Mesendoderm (in vitro differentiated cells): ENCODE data around the gene ANO9.
"Not testable (repeated sequence)": the region's sequence is repeated elsewhere in the genome, so short reads cannot be mapped to it uniquely, and the experiment has no call there.

Experiments used
- DNase-seq: peaks from one replicate; pipeline ENCODE4 v3.0.0; 2013
- H2AK5ac ChIP-seq: 2 replicates; pipeline ENCODE4 v1.6.1; 2013; ENCODE audit warnings: low read length, inconsistent platforms
- H2BK120ac ChIP-seq: 2 replicates; pipeline ENCODE4 v1.6.1; 2013; ENCODE audit warnings: low read depth, mild to moderate bottlenecking, low read length, moderate library complexity, mixed read lengths
- H2BK15ac ChIP-seq: replicated peaks from 2 replicates; pipeline ENCODE4 v1.6.1; 2013; ENCODE audit warnings: low read depth, mild to moderate bottlenecking, moderate library complexity
- H2BK5ac ChIP-seq: 2 replicates; pipeline ENCODE4 v1.6.1; 2013; ENCODE audit warnings: low read length, inconsistent platforms
- H3K18ac ChIP-seq: 2 replicates; pipeline ENCODE4 v1.6.1; 2013; ENCODE audit warnings: mild to moderate bottlenecking, low read length, mixed read lengths
- H3K23ac ChIP-seq: one replicate; pipeline ENCODE4 v1.6.1; 2013; ENCODE audit warnings: low read length
- H3K27ac ChIP-seq: 2 replicates; pipeline ENCODE4 v1.5.1; 2013; ENCODE audit warnings: low read depth, mild to moderate bottlenecking, inconsistent platforms, low read length, moderate library complexity
- H3K27me3 ChIP-seq: 2 replicates; pipeline ENCODE4 v1.6.1; 2013; ENCODE audit warnings: low read length, control low read depth, mild to moderate bottlenecking, inconsistent platforms; ENCODE audit not compliant: insufficient read depth, poor library complexity
- H3K36me3 ChIP-seq: 2 replicates; pipeline ENCODE4 v1.6.1; 2013; ENCODE audit warnings: low read length, inconsistent platforms; ENCODE audit not compliant: control insufficient read depth, insufficient read depth
- H3K4ac ChIP-seq: one replicate; pipeline ENCODE4 v1.6.1; 2013; ENCODE audit warnings: low read depth, mild to moderate bottlenecking, low read length, moderate library complexity
- H3K4me1 ChIP-seq: 2 replicates; pipeline ENCODE4 v1.6.1; 2013; ENCODE audit warnings: low read depth, low read length, inconsistent platforms; ENCODE audit not compliant: control insufficient read depth
- H3K4me2 ChIP-seq: 2 replicates; pipeline ENCODE4 v1.6.1; 2013; ENCODE audit warnings: low read length
- H3K4me3 ChIP-seq: 2 replicates; pipeline ENCODE4 v1.5.1; 2013; ENCODE audit warnings: mild to moderate bottlenecking, low read length
- H3K56ac ChIP-seq: one replicate; pipeline ENCODE4 v1.6.1; 2013; ENCODE audit warnings: low read length
- H3K79me1 ChIP-seq: 2 replicates; pipeline ENCODE4 v1.6.1; 2013; ENCODE audit warnings: low read length, inconsistent platforms
- H3K79me2 ChIP-seq: 2 replicates; pipeline ENCODE4 v1.6.1; 2013; ENCODE audit warnings: mild to moderate bottlenecking, low read length; ENCODE audit not compliant: control insufficient read depth, insufficient read depth
- H3K9ac ChIP-seq: 2 replicates; pipeline ENCODE4 v1.6.1; 2013; ENCODE audit warnings: low read length, inconsistent platforms
- H4K5ac ChIP-seq: one replicate; pipeline ENCODE4 v1.6.1; 2013; ENCODE audit warnings: low read length
- H4K8ac ChIP-seq: one replicate; pipeline ENCODE4 v1.6.1; 2013; ENCODE audit warnings: low read depth, mild to moderate bottlenecking, control low read depth, low read length, moderate library complexity
- WGBS: extraction: QIAGEN DNeasy Blood & Tissue Kit; methylation state at CpG from one replicate; pipeline ENCODE4 v1.1.7; 2013; ENCODE audit warnings: low lambda C conversion rate, missing lambda C conversion rate; ENCODE audit not compliant: insufficient coverage; ENCODE audit errors: extremely low coverage; 5-methylcytosine and 5-hydroxymethylcytosine counted together

The ANO9 gene

GRCh38 chr11:426851-427250, 15.0 kb downstream of the ANO9 start:
- Histone ChIP-seq H3K79me2 (no peaks in the 10 kb centered on the region), H3K4me1 (no peaks in the 10 kb centered on the region), H4K8ac (no peak overlapping the region), H3K9ac (no peak overlapping the region), H3K27ac (no peak overlapping the region), H3K4me2 (no peak overlapping the region), H3K23ac (no peak overlapping the region), H2BK5ac (no peak overlapping the region), H4K5ac (no peak overlapping the region), H3K56ac (no peak overlapping the region), H3K18ac (no peak overlapping the region), H3K27me3 (no peaks in the 10 kb centered on the region), H2BK15ac (no peak overlapping the region), H3K79me1 (no peaks in the 10 kb centered on the region), H2BK120ac (no peak overlapping the region), H3K4ac (no peak overlapping the region), H3K36me3 (no peaks in the 10 kb centered on the region), H2AK5ac (no peak overlapping the region), H3K4me3 (no peak overlapping the region)
- WGBS, result no CpG with 5 or more reads among the region's 8 CpGs
- no peak for DNase-seq

GRCh38 chr11:425301-425700, 16.5 kb downstream of the ANO9 start:
- Histone ChIP-seq H2AK5ac (no peak overlapping the region), H3K9ac (no peak overlapping the region), H3K4ac (no peak overlapping the region), H3K56ac (no peak overlapping the region), H4K5ac (no peak overlapping the region), H3K79me2 (no peaks in the 10 kb centered on the region), H3K4me3 (no peak overlapping the region), H3K23ac (no peak overlapping the region), H3K36me3 (no peaks in the 10 kb centered on the region), H3K27ac (no peak overlapping the region), H2BK15ac (no peak overlapping the region), H4K8ac (no peak overlapping the region), H2BK120ac (no peak overlapping the region), H3K18ac (no peak overlapping the region), H3K27me3 (no peaks in the 10 kb centered on the region), H3K4me1 (no peaks in the 10 kb centered on the region), H3K79me1 (no peaks in the 10 kb centered on the region), H3K4me2 (no peak overlapping the region), H2BK5ac (no peak overlapping the region)
- DNase-seq, result no peak
- WGBS, result no CpG with 5 or more reads among the region's 4 CpGs

- not testable (repeated sequence) for H4K8ac ChIP-seq, H2AK5ac ChIP-seq, DNase-seq, H3K4ac ChIP-seq, H3K79me1 ChIP-seq, H3K79me2 ChIP-seq, H3K4me2 ChIP-seq, H3K18ac ChIP-seq, H3K4me1 ChIP-seq, H3K9ac ChIP-seq, H3K23ac ChIP-seq, H3K27me3 ChIP-seq, H3K27ac ChIP-seq, H3K56ac ChIP-seq, H2BK120ac ChIP-seq, H2BK5ac ChIP-seq, H2BK15ac ChIP-seq, H3K4me3 ChIP-seq, H4K5ac ChIP-seq, H3K36me3 ChIP-seq
- WGBS, result no CpG with 5 or more reads among the region's 45 CpGs
Observed at GRCh38 chr11:424766-425165, 17.0 kb downstream of the ANO9 start.

- H3K79me1 ChIP-seq, result no peaks in the 10 kb centered on the region
- H2AK5ac ChIP-seq, result no peak overlapping the region
- no peak overlapping the region for H2BK120ac ChIP-seq
- no peak overlapping the region for H3K4me3 ChIP-seq
- no peak overlapping the region for H2BK5ac ChIP-seq
- no peak overlapping the region for H3K56ac ChIP-seq
- no peak overlapping the region for H4K5ac ChIP-seq
- no peak overlapping the region for H3K23ac ChIP-seq
- H3K4me1 ChIP-seq, result no peaks in the 10 kb centered on the region
- no CpG with 5 or more reads among the region's 4 CpGs for WGBS
- H3K27me3 ChIP-seq, result no peaks in the 10 kb centered on the region
- H3K9ac ChIP-seq, result no peak overlapping the region
- H3K79me2 ChIP-seq, result no peaks in the 10 kb centered on the region
- no peak overlapping the region for H3K4me2 ChIP-seq
- H3K4ac ChIP-seq, result no peak overlapping the region
- no peak overlapping the region for H4K8ac ChIP-seq
- H2BK15ac ChIP-seq, result no peak overlapping the region
- H3K27ac ChIP-seq, result no peak overlapping the region
- H3K18ac ChIP-seq, result no peak overlapping the region
- DNase-seq, result no peak
- no peaks in the 10 kb centered on the region for H3K36me3 ChIP-seq
Observed at GRCh38 chr11:424232-424631, 17.6 kb downstream of the ANO9 start.

GRCh38 chr11:422249-422656, 19.6 kb downstream of the ANO9 start:
- Histone ChIP-seq H3K79me2 (no peaks in the 10 kb centered on the region), H4K5ac (no peak overlapping the region), H3K4me3 (no peak overlapping the region), H3K4me1 (no peaks in the 10 kb centered on the region), H2BK15ac (no peak overlapping the region), H3K36me3 (no peaks in the 10 kb centered on the region), H3K27me3 (no peaks in the 10 kb centered on the region), H3K4me2 (no peak overlapping the region), H4K8ac (no peak overlapping the region), H2AK5ac (no peak overlapping the region), H3K56ac (no peak overlapping the region), H3K27ac (no peak overlapping the region), H3K18ac (no peak overlapping the region), H3K9ac (no peak overlapping the region), H2BK120ac (no peak overlapping the region), H3K23ac (no peak overlapping the region), H2BK5ac (no peak overlapping the region), H3K4ac (no peak overlapping the region), H3K79me1 (no peaks in the 10 kb centered on the region)
- peak; percentile 73 for DNase-seq
- no CpG with 5 or more reads among the region's 10 CpGs for WGBS

- WGBS, result no CpG with 5 or more reads among the region's 21 CpGs
- H3K27me3 ChIP-seq, result no peaks in the 10 kb centered on the region
Observed at GRCh38 chr11:420911-421321, 20.9 kb downstream of the ANO9 start.

More at GRCh38 chr11:420911-421321, 20.9 kb downstream of the ANO9 start:
- no peak overlapping the region for H3K27ac ChIP-seq
- H3K56ac ChIP-seq, result no peak overlapping the region
- H3K79me1 ChIP-seq, result no peaks in the 10 kb centered on the region
- no peak overlapping the region for H3K18ac ChIP-seq
- no peaks in the 10 kb centered on the region for H3K79me2 ChIP-seq
- no peaks in the 10 kb centered on the region for H3K36me3 ChIP-seq
- H3K4me3 ChIP-seq, result no peak overlapping the region
- no peak overlapping the region for H4K8ac ChIP-seq
- H3K4ac ChIP-seq, result no peak overlapping the region
- no peak overlapping the region for H2BK15ac ChIP-seq
- no peaks in the 10 kb centered on the region for H3K4me1 ChIP-seq
- H4K5ac ChIP-seq, result no peak overlapping the region
- no peak for DNase-seq
- no peak overlapping the region for H3K4me2 ChIP-seq
- no peak overlapping the region for H3K23ac ChIP-seq
- H2BK120ac ChIP-seq, result no peak overlapping the region
- H2BK5ac ChIP-seq, result no peak overlapping the region
- H3K9ac ChIP-seq, result no peak overlapping the region
- H2AK5ac ChIP-seq, result no peak overlapping the region
